T-cell (primary cell): ENCODE results near the gene FAM163B. TPM values are rescaled to one million over a fixed set of nuclear protein-coding genes. Genes with fewer than 3 reads are reported as not detected.

Source experiments
- ATAC-seq, 4 experiments: fragments of 200-7000 bp in 3 of 4; fragments of 150-1000 bp in 1 of 4; cut with Tn5 transposase; replicated peaks in 1 of 4; 1 replicate in 3 of 4; 2 replicates in 1 of 4; pipeline ENCODE4 v1.10.0; 2021; ENCODE audit warnings: moderate library complexity in 3 of 4, mild to moderate bottlenecking in 2 of 4, moderate number of reproducible peaks in 1 of 4
- CTCF ChIA-PET, 2 donors: fragments of 300-600 bp; sonication (Branson Sonifier 250); formaldehyde crosslinking; loops; one replicate each; lab custom pipeline; 2022; ENCODE audit warnings: antibody characterized with exemption in 2 of 2; lab: Charles Lee
- POLR2A ChIA-PET, 2 donors: fragments of 300-600 bp; sonication (Branson Sonifier 250); formaldehyde crosslinking; loops; one replicate each; lab custom pipeline; 2022; ENCODE audit warnings: antibody characterized with exemption in 2 of 2; lab: Charles Lee
- DNase-seq, 35 experiments: peaks; one replicate each; pipeline versions ENCODE4 v3.0.0 to v3.0.0-alpha.2; 2013 to 2023
- H3K27ac ChIP-seq: one replicate; pipeline ENCODE4 v1.5.1; 2013; ENCODE audit warnings: low read length
- H3K27me3 ChIP-seq, 2 experiments: replicated peaks in 1 of 2; 1 replicate in 1 of 2; 2 replicates in 1 of 2; pipeline versions ENCODE4 v1.6.1 to v1.7.0; 2013; ENCODE audit warnings: low read length in 1 of 2, mixed read lengths in 1 of 2; ENCODE audit not compliant: control insufficient read depth in 2 of 2, insufficient read depth in 2 of 2; ENCODE audit errors: extremely low read depth in 1 of 2
- H3K36me3 ChIP-seq, 2 donors: 1 replicate in 1 of 2; 2 replicates in 1 of 2; pipeline versions ENCODE4 v1.6.1 to v1.7.0; 2013; ENCODE audit warnings: low read length in 1 of 2; ENCODE audit not compliant: control insufficient read depth in 2 of 2, insufficient read depth in 1 of 2; ENCODE audit errors: extremely low read depth in 1 of 2
- H3K4me1 ChIP-seq, 2 experiments: 1 replicate in 1 of 2; 2 replicates in 1 of 2; pipeline versions ENCODE4 v1.6.1 to v1.7.0; 2013; ENCODE audit warnings: low read length in 2 of 2, mixed read lengths in 1 of 2; ENCODE audit not compliant: insufficient read depth in 2 of 2, control insufficient read depth in 1 of 2; ENCODE audit errors: extremely low read depth in 1 of 2
- H3K4me3 ChIP-seq, 2 donors: 1 replicate in 1 of 2; 2 replicates in 1 of 2; pipeline versions ENCODE4 v1.5.1 to v1.7.0; 2013; ENCODE audit warnings: mild to moderate bottlenecking in 2 of 2, low read length in 1 of 2, moderate library complexity in 1 of 2; ENCODE audit not compliant: control insufficient read depth in 1 of 2; ENCODE audit errors: extremely low read depth in 1 of 2
- H3K9me3 ChIP-seq: 2 replicates; pipeline ENCODE4 v1.7.0; 2013
- H3K27ac Mint-ChIP-seq, 2 donors: one replicate each; pipeline ENCODE4 v1.8.0; 2020 to 2021; ENCODE audit warnings: mild to moderate bottlenecking in 2 of 2, mixed read lengths in 2 of 2
- H3K27me3 Mint-ChIP-seq, 2 donors: one replicate each; pipeline ENCODE4 v1.8.0; 2021 to 2022; ENCODE audit warnings: mixed read lengths in 2 of 2
- H3K36me3 Mint-ChIP-seq: one replicate; pipeline ENCODE4 v1.8.0; 2021; ENCODE audit warnings: mixed read lengths
- H3K4me1 Mint-ChIP-seq, 3 donors: one replicate each; pipeline ENCODE4 v1.8.0; 2020 to 2022; ENCODE audit warnings: mixed read lengths in 3 of 3, mild to moderate bottlenecking in 1 of 3
- H3K4me3 Mint-ChIP-seq, 3 donors: one replicate each; pipeline ENCODE4 v1.8.0; 2020 to 2022; ENCODE audit warnings: mild to moderate bottlenecking in 3 of 3, mixed read lengths in 3 of 3, moderate library complexity in 3 of 3
- H3K9me3 Mint-ChIP-seq, 3 donors: one replicate each; pipeline ENCODE4 v1.8.0; 2020 to 2022; ENCODE audit warnings: mixed read lengths in 3 of 3
- WGBS: methylation state at CpG from one replicate; pipeline ENCODE4 v1.1.5; 2013; ENCODE audit warnings: missing lambda C conversion rate; ENCODE audit not compliant: insufficient coverage; 5-methylcytosine and 5-hydroxymethylcytosine counted together
- total RNA-seq, 35 experiments: library from RNA in 6 of 35; stranded (reverse) in 6 of 35; fragments of 120-200 nt in 1 of 35; gene quantifications; one replicate each; pipeline versions ENCODE4 v1.2.1 to v1.2.4 and lab custom pipeline; 2013 to 2026

The FAM163B gene
- total RNA-seq, 5 donors from 2014 or later (not counting 1 experiment from before 2014, with no cell fraction given) = not detected

GRCh38 chr9:133635533-133636531 is 26.6 kb upstream of the FAM163B start, which contains the start of gene DBH:
Gene DBH, plus strand, starts transcription at chr9:133636363. Its CDS starts 9 bp downstream, at chr9:133636372.
- H3K9me3 ChIP-seq = no peaks in the 10 kb centered on the region
- H3K27me3 ChIP-seq = peaks cover 0 to 25% of the 10 kb centered on the region in 2 experiments
- H3K4me3 ChIP-seq = no peak within 1 kb of the TSS
- no peaks in the 10 kb centered on the region for H3K9me3 Mint-ChIP-seq
- no peaks in the 10 kb centered on the region for H3K36me3 ChIP-seq
- no peak within 1 kb of the TSS for H3K27ac ChIP-seq
- ATAC-seq = no peak
- H3K4me1 Mint-ChIP-seq = peaks cover 0 to 3% (median 0%) of the 10 kb centered on the region in 3 donors
- no peak within 1 kb of the TSS for H3K27ac Mint-ChIP-seq
- H3K36me3 Mint-ChIP-seq = no peaks in the 10 kb centered on the region
- ChIA-PET POLR2A (no interaction called here), CTCF (no interaction called here)
- WGBS = 91% methylated on average over 19 of the region's 24 CpGs
- H3K4me3 Mint-ChIP-seq = no peak within 1 kb of the TSS
- DNase-seq = no peak
- H3K4me1 ChIP-seq = no peaks in the 10 kb centered on the region
- no peaks in the 10 kb centered on the region for H3K27me3 Mint-ChIP-seq

GRCh38 chr9:133635098-133635497 is 25.9 kb upstream of the FAM163B start:
- H3K27me3 ChIP-seq = peaks cover 0 to 28% of the 10 kb centered on the region in 2 experiments
- H3K9me3 ChIP-seq = no peaks in the 10 kb centered on the region
- POLR2A ChIA-PET = no interaction called here
- Mint-ChIP-seq H3K9me3 (no peaks in the 10 kb centered on the region), H3K4me1 (peaks cover 0 to 3% (median 0%) of the 10 kb centered on the region in 3 donors), H3K27me3 (peaks cover 0 to 2% of the 10 kb centered on the region in 2 donors), H3K4me3 (no peak overlapping the region), H3K36me3 (no peaks in the 10 kb centered on the region), H3K27ac (no peak overlapping the region)
- H3K4me3 ChIP-seq = no peak overlapping the region
- CTCF ChIA-PET = no interaction called here
- H3K36me3 ChIP-seq = no peaks in the 10 kb centered on the region
- DNase-seq (no peak), ATAC-seq (no peak)
- H3K27ac ChIP-seq = no peak overlapping the region
- 58% methylated on average over 2 of the region's 6 CpGs for WGBS
- H3K4me1 ChIP-seq = no peaks in the 10 kb centered on the region

- ATAC-seq (no peak), DNase-seq (no peak)
- Histone ChIP-seq H3K36me3 (no peaks in the 10 kb centered on the region), H3K27me3 (peaks cover 0 to 34% of the 10 kb centered on the region in 2 experiments), H3K9me3 (no peaks in the 10 kb centered on the region), H3K27ac (no peak overlapping the region), H3K4me3 (no peak overlapping the region), H3K4me1 (no peaks in the 10 kb centered on the region)
- Mint-ChIP-seq H3K27me3 (peaks cover 0 to 2% of the 10 kb centered on the region in 2 donors), H3K36me3 (no peaks in the 10 kb centered on the region), H3K4me1 (peaks cover 0 to 3% (median 0%) of the 10 kb centered on the region in 3 donors), H3K27ac (no peak overlapping the region), H3K4me3 (no peak overlapping the region), H3K9me3 (no peaks in the 10 kb centered on the region)
- POLR2A ChIA-PET = no interaction called here
- WGBS = 68% methylated on average over 21 of the region's 24 CpGs
- CTCF ChIA-PET = interaction anchor here in 1 of 2 donors (0.6 kb wide), 1 partner anchor 477 kb away, joined by 6 read pairs; no protein-coding TSS in a partner anchor
Observed at GRCh38 chr9:133634081-133634691, 25.0 kb upstream of the FAM163B start.

- Histone ChIP-seq H3K4me3 (no peak overlapping the region), H3K36me3 (no peaks in the 10 kb centered on the region), H3K27me3 (peaks cover 0 to 36% of the 10 kb centered on the region in 2 experiments), H3K9me3 (no peaks in the 10 kb centered on the region), H3K4me1 (no peaks in the 10 kb centered on the region), H3K27ac (no peak overlapping the region)
- no peaks in the 10 kb centered on the region for H3K36me3 Mint-ChIP-seq
- H3K4me3 Mint-ChIP-seq = no peak overlapping the region
- ChIA-PET CTCF (interaction anchor here in 1 of 2 donors (0.6 kb wide), 1 partner anchor 477 kb away, joined by 6 read pairs; no protein-coding TSS in a partner anchor), POLR2A (no interaction called here)
- peaks cover 0 to 2% of the 10 kb centered on the region in 2 donors for H3K27me3 Mint-ChIP-seq
- H3K4me1 Mint-ChIP-seq = peaks cover 0 to 3% (median 0%) of the 10 kb centered on the region in 3 donors
- DNase-seq (no peak), ATAC-seq (no peak)
- no peak overlapping the region for H3K27ac Mint-ChIP-seq
- no peaks in the 10 kb centered on the region for H3K9me3 Mint-ChIP-seq
- 86% methylated on average over 5 of the region's 8 CpGs for WGBS
Observed at GRCh38 chr9:133633681-133634080, 24.5 kb upstream of the FAM163B start.

- Histone ChIP-seq H3K27ac (no peak overlapping the region), H3K4me3 (no peak overlapping the region), H3K27me3 (peaks cover 0 to 36% of the 10 kb centered on the region in 2 experiments), H3K36me3 (no peaks in the 10 kb centered on the region), H3K4me1 (no peaks in the 10 kb centered on the region), H3K9me3 (no peaks in the 10 kb centered on the region)
- ChIA-PET POLR2A (no interaction called here), CTCF (interaction anchor here in 1 of 2 donors (0.6 kb wide), 1 partner anchor 476 kb away, joined by 6 read pairs; no protein-coding TSS in a partner anchor)
- H3K9me3 Mint-ChIP-seq = no peaks in the 10 kb centered on the region
- no peak overlapping the region for H3K27ac Mint-ChIP-seq
- no peak for DNase-seq
- 74% methylated on average over 14 of the region's 27 CpGs for WGBS
- peaks cover 0 to 2% of the 10 kb centered on the region in 2 donors for H3K27me3 Mint-ChIP-seq
- no peaks in the 10 kb centered on the region for H3K36me3 Mint-ChIP-seq
- no peak overlapping the region for H3K4me3 Mint-ChIP-seq
- peaks cover 0 to 3% (median 0%) of the 10 kb centered on the region in 3 donors for H3K4me1 Mint-ChIP-seq
- ATAC-seq = no peak
Observed at GRCh38 chr9:133632806-133633680, 23.9 kb upstream of the FAM163B start.
